ENCODE results near the gene NAA20.

The NAA20 gene, protein sequence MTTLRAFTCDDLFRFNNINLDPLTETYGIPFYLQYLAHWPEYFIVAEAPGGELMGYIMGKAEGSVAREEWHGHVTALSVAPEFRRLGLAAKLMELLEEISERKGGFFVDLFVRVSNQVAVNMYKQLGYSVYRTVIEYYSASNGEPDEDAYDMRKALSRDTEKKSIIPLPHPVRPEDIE

DNA sequence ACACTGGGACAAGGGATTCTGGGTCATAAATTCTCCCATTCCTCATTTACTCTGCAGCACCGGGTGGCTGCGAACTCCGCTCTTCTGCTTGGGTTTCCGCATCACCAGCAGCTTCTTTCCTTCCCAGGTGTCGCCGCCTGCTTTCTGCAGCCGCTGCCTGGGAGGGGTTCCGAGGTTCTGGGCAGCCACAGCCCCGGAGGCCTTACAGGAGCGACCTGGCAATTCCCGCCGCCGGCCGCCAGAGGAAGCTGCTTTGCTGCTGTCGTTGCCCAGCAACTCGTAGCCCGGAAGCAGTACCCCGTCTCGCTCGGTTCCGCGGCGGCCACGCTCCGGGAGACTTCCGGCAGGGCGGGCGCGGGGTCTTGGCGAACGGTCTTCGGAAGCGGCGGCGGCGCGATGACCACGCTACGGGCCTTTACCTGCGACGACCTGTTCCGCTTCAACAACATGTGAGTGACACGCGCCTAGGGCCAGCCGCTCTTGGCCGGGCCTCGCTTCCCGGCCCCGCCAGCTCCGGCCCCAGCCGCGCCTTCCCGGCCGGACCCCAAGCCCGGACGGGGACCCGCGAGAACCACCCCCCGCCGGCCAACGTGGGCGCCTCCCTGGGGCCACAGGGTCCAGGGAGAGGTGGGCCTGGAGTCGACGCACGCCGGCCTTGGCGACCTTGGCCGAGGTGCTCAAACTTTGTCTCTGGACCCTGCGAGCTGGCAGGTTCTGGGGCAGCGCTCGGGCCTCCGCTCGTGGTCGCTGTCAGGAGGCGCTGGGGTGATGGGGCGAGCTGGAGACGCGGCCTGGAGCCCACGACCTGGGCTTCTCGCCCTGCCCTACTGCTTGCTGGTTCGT is at the start of gene NAA20:
Gene NAA20, plus strand, starts transcription at position 362 of the 843 bp plus-strand sequence. Its CDS starts 35 bp downstream, at position 397.
- peak; percentile 92 for DNase-seq

DNA sequence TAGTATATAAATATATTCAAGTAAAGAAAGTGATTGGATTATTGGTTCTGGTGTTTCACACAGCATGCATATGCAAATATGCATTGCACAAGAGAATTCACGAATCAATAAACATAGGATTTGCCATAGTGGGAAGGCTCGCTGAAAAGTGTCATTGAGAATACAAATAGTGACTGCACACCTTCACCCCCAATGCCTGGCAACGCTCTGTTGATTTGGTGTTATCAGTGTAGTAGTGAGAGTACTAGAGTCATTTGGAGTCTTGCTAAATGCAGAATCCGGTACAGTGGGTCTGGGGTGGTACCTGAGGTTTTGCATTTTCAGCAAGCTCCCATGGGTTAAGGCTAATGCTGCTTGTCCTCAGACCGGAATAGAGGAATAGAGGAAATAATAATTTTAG is 49.7 kb upstream of the NAA20 start:
- DNase-seq: no peak

DNA sequence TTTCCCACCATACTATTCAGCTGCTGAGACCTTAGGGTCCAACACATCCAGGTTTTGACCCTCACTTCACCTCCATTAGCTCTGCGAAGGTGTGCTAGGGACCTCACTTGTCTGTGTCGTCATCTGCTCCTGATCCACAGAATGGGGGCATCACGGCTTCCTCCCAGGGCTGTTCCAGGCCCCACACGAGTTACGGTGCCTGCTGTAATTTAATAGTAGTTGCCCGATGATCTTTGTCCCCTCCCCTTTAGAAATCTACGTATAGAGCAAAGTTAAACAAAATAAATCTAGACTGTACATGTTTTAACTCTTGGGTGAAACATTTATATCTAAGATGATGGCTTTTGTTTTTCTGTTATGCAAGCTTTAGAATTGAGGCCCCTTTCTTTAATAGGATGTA is 49.1 kb upstream of the NAA20 start:
- no peak for DNase-seq

DNA sequence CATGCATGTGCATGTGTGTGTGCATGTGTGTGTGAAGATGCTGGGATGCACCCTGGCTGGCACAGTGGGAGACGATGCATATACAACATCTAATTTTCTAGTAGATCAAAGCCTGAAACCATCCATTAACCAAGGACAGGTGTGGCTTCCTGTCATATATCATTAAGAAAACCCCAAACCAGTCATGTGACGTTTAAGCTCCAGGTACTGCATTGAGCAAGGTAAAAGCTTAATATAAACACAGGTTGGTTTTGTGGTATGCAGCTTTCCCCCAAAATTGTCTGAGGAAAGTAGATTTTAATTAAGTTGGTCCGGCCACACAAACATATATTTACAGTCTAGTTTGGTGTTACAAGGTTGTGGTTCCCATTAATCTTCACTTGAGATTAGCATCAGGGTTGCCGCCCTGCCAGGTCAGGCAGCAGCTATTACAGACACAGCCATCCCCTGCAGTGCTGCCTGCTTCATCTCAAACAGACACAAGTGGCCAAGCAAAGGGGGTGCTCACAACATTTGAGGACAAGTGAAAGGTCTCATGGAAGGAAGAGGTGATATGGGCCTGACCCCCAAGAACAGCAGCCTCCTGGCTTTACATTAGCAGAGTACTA is 48.6 kb upstream of the NAA20 start:
- DNase-seq: no peak

DNA sequence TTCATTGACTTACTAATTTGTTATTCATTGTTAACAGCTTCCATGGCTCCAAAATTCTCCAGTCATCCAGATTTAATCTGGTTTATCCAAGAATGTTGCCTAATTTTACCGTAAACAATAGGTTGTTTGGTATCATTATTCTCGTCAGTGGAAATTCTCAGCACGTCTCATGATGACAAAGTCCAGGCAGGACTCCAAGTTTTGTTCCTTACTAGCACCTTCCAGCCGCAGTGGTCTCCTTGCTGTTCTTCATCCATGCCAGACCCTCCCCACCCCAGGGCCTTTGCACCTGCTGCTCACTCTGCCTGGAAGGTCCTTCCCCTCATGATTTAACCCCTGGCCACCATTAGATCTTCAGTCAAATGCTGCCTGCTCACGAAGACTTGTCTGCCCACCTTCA is 48.1 kb upstream of the NAA20 start:
- DNase-seq: no peak

DNA sequence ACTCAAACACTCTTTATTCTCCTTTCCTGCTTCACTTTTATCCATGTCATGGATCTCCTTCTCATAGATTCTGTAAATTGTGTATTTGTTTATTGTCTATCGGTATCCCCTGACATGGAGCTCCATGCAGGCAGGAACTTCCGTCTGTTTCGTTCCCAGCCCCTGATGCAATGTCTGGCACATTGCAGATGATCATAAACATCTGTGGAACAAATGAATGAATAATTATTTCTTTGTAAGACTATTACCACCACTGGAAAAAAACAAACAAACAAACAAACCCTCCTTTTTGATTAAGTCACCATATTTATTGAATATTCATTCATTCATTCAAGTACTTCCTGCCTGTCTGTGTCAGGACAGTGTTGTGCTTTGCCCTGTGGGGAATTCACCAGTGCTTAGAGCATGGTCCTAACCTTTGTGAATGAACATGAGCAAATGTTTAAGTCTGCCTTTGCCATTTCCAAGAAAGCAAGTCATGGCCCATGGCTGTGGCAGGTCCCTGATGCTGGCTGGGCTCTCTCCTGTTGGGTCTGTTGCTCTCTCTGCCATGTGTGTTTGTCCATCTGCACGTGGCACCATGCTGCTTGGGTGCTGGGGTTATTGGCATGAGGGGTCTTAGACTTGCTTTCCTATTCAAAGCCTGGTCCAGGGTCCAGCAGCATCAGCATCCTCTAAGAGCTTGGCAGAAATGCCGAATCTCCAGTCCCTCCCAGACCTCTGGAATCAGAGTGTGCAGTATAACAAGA is 47.5 kb upstream of the NAA20 start:
- no peak for DNase-seq

DNA sequence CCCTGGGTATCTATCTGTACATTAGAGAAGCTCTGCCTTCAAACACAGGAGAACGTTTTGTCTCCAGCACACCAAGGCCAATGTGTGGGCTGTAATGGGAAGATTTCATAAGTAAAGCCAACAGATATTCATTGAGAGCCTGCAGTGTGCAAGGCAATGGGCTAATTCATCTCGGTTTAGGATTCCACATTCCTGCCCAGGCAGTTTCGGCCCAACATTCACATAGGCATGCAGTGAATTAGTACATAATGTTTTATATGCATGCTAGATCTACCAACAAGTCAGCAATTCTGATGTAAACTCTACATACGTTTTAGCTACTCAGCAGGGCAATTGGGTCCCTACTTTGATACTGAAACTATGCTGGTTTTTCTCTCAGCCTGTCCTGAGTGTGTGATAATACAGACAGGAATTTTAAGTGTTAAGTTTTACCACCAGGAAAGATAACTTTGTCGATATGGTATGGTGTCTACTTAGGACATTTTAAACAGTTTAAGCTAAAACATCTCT is 46.9 kb upstream of the NAA20 start:
- DNase-seq: no peak

DNA sequence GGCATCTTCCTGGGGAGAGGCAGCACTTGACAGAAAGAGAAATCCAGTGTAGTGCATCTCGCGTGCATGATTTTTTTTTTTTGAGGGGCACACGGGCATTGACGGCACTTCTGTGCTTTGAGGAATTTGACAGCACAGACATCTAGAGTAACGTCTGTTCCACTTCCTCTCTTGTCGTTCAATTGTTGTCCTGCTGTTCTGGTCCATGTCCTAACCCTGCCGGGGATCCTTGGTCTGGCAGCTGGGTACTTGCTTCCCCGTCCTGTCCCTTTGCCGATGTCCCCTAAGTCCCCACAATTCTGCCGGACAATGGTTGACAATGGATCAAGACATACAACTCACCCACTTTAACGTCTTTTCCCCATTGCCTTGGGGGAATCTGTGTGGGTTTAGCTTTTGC is 46.0 kb upstream of the NAA20 start:
- DNase-seq: no peak

DNA sequence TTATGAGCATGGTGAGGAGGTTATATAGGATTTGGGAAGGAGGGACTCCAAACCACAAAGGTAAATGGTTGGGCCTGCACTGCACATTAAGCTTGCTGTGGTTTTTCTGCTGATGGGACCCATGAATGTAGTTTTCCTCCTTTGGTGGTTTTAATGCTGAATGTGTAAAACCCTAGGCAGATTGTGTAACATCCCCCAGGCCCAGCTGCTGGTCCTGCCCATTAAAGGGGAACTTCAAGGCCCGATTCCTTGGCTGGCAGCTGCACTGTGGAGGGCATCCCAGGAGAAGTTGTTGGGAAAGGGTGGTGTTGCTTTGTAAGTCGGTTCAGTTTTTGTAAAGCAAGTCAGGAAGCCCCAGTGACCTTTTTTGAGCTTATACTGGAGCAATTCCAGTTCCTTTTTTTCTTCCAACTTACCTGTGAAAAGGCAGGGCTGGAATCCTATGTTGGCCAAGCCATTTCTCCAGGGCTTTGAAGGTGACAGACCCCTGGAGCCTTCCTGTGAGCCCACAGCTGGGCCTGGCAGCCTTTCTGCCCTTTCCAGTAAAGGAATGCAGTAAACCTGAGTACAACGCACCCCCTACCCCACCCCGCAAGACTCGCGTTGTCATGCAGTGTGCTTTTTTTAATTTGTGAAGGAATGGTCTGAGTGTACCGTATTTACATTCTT is 43.1 kb upstream of the NAA20 start:
- DNase-seq: no peak

DNA sequence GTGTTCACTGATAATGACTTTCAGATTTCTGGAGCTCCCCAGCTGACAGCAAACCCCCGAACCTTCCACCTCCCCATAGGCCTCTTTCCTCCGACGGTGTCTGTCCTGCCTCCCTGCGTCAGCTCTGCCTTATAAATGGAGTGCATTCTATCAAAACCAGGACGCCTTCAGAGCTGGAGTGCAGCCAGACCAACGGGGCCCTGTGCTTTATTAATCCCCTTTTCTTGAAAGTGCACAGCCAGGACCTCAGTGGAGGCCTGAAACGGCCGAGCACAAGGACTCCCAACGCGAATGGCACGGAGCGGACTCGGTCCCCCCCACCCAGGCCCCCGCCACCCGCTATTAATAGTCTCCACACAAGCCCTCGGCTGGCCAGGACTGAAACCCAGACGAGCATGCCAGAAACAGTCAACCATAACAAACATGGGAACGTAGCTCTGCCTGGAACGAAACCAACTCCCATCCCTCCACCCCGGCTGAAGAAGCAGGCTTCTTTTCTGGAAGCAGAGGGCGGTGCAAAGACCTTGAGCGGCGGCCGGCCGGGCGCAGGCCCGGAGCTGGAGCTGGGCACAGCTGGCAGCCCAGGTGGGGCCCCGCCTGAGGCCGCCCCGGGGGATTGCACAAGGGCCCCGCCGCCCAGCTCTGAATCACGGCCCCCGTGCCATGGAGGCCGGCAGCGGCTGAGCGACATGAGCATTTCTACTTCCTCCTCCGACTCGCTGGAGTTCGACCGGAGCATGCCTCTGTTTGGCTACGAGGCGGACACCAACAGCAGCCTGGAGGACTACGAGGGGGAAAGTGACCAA is 42.3 kb upstream of the NAA20 start:
- DNase-seq: peak; percentile 39

DNA sequence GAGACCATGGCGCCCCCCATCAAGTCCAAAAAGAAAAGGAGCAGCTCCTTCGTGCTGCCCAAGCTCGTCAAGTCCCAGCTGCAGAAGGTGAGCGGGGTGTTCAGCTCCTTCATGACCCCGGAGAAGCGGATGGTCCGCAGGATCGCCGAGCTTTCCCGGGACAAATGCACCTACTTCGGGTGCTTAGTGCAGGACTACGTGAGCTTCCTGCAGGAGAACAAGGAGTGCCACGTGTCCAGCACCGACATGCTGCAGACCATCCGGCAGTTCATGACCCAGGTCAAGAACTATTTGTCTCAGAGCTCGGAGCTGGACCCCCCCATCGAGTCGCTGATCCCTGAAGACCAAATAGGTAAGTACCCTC is 41.7 kb upstream of the NAA20 start:
- no peak for DNase-seq

DNA sequence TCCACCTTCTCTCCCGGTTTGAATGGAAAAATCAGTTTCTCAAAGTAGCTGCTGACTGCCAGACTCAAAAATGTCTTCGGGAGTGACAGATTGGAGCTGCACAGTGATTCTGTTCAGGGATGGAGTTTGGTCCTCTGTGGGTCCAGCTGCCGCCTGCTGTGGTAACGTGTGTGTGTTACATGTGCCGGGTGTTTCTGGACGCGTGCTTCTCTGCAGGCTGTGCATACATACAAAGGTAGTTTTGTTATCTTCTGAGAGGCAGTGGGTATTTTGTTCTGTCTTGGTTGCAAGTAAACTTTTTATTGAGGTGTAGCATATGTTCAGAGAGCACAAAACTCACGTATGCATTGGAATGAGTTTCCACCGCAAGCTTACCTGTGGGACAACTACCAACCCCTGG is 41.3 kb upstream of the NAA20 start:
- DNase-seq: no peak

DNA sequence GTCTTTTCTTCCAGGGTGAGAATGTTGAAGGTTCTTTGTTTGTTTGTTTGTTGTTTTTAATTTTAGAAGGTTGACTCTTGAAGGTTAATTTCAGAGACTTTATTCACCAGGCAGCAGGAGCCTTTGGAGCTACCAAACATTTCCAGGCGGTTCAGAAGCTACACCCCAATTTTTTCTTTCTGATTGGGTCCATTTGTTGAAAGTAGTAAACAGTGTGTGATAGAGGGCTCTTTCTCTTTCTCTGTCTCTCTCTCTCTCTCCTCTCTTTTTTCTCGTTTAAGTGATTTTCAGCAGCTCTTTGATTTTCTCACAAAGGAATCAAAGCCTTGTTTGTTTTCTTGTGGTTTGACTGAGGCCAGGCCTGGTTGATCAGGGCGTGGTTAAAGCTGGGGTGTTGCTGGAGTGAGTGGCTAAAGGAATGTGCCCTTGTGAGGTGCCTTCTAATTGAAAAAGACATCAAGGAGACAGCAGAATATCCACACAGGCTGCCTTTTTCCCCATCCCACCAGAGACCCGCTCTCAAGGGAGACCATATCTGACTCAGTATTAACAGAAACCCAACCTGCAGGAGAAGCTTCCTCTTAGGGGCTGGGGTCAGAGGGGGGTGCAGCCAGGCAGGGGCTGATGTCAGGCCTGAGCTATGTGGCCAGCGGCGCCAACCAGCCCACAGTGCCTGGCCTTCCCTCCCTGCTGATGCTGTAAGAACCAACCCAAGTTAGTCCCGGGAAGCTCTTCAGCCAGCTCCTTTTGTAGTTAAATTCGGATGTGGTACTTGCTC is 40.4 kb upstream of the NAA20 start:
- DNase-seq: no peak

DNA sequence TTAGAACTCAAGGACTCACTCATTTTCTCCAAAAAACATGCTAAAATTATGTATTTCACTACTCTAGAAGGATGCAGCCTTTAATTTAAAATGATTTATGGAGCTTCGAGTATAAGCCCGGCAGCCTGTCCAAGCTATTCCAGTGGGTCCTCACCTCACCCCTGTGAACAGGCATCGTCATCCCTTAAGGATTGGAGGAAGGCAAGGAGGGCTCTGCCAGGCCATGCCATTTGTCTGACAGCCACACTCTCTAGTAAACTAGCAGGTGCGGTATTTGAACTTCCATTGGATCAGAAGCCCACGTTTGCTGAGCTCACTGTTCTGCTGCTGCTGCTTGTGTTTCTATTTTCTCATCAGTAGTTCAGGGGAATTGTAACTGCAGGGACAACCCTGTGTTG is 39.8 kb upstream of the NAA20 start:
- no peak for DNase-seq

DNA sequence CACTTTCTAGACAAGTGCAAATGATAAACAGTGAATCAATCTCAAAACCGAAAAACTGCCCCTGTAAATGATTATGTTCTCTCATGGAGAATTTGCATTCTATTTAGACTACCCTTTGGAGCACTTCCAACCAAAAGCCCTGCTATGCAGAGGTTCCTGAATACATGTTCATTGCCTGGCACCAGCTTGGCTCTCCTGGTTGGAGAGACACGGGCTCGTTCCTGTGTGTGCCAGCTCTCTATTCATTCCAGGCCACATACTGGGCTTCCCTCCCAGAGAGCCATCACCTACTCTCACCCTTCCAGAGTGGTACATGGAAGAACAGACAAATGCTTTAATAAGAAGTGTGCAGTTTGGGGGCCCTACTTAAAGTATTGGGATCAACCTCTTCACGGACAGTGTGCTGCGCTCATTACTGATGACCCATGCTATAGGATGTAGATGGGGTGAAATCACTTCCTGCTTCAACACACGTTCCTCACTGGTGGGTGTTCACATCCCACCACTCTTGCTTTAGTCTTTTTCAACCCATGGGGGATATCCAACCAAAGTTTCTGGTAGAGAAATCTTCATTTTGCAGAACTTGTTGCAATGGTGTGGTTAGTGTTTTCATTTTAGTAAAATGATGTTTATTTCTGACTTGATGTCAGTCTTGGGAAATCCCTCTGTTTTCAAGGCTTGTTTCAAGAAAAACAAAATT is 38.5 kb upstream of the NAA20 start:
- DNase-seq: no peak

DNA sequence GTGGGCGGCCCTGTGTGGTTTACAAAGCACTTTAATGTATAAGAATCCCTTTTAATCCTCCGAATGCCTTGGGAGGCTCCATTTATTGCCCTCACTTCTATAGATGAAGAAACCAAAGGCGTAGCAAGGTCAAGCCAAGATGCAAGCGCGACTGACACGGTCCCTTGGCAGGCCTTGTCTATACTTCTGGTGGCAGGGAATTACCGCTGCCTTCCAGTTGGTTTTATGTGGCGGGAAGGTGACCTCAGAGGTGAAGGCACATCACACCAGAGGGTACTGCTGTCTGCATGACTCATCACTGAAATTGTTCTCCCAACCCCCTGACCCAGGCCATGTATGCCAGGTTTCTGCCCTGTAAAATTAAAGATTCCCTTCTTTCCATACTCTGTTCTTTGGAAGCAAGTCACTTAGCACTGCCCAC is 36.1 kb upstream of the NAA20 start:
- DNase-seq: no peak

DNA sequence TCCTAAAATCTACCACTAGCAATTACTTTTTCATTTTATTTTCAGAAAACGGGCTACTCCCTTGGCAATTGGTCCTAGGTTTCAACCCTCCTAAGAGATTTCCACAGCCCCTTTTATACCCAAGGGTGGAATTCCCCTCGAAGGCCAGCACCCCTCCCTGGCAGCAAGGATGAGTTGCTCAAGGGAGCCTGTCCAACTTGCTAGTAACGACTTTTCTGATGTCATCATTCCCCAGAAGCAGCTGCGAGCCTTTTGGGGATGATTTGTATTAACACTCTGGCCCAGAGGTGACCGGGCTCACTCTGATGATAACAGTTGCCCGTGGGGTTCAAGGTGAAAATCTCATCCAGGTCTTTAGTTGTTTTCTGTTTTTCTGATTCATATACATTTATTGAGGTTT is 30.7 kb upstream of the NAA20 start:
- no peak for DNase-seq

DNA sequence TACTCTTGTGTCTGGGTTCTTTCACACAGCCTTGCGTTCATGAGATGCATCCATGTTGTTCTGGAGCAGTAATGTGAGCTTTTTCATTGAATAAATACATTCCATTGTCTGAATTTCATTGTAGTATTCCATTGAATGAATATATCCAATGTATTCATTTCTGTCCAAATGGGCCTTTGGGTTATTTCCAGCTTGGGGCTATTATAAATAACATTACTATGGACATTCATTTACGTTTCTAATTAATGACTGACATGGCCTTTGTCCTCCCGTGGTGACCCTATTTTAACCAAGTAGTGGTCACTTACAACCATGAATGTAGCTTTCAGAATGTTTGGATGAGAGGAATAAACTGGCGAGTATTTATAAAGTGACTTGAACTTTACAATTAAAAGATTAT is 30.1 kb upstream of the NAA20 start:
- DNase-seq: no peak

DNA sequence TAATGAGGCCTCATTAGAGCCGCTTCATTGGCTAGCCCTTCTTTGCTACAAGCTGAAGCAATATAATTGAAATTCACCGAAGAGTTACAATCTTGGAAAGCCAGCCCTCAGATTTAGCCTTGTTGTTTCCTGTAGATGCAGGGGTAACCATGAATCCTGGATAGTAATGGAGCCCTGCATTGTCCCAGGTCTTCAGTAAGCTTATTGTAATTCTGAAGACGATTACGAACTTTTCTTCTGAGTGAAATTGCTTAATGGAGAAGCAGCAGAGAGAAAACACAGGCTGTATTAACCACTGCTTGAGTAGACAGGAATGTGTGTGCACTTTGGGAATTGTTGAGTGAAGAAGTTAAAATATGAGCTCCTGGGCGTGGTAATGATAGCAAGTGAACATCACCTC is 26.3 kb upstream of the NAA20 start:
- DNase-seq: no peak

DNA sequence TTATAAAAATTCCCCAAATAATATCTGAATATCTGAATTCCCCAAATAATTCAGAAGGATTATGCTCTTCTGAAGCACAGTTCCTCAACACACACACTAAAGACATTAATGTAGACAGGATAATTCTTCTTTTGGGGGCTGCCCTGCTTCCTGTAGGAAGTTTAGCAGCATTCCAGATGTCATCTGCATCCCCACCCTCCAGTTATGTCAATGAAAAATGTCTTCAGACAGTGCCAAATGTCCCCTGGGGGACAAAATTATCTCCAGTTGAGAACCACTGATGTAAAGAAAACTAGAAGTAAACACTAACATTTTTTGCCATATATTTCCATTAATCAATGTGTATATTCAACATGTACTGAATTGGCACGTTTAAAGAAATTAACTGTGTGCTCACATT is 25.9 kb upstream of the NAA20 start:
- DNase-seq: no peak

DNA sequence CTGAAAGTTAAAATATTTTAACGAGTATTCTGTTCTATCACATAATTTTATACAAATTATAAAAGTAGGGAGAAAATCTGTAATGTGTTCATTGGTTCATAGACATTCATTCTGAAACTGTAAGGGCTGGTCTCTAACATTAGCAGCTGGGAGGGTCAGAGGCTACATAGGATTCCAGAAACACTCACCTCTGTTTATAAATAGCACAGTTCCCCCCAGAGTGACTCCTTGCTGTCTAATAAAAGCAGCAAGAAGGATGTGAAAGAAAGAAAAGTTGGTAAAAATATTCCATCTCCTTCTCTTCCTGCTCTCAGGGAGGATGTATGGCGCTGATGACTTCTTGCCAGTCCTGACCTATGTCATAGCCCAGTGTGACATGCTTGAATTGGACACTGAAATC is 25.3 kb upstream of the NAA20 start:
- no peak for DNase-seq
